HepG2 (cell line): Measurements from ENCODE around the gene UGP2. TPM values are rescaled to one million over a fixed set of nuclear protein-coding genes. Genes with fewer than 3 reads are reported as not detected.

ENCODE experiments used
- FOXK2 ChIP-seq: fragments of 450-650 bp; IDR thresholded peaks from 2 replicates; pipeline ENCODE4 v1.6.1; 2016
- GFI1 ChIP-seq: sonication (generic); formaldehyde crosslinking; IDR thresholded peaks from 2 replicates; pipeline ENCODE4 v1.5.0; 2020; ENCODE audit warnings: missing genetic modification reagents, mild to moderate bottlenecking, borderline replicate concordance
- HNF4G ChIP-seq, 2 experiments: sonication (generic) in 1 of 2; formaldehyde crosslinking in 1 of 2; IDR thresholded peaks; 2 replicates each; pipeline versions ENCODE4 v1.4.0 to v1.6.1; 2011 to 2020; ENCODE audit warnings: borderline replicate concordance in 2 of 2, low read depth in 2 of 2, mild to moderate bottlenecking in 2 of 2, low read length in 1 of 2, missing genetic modification reagents in 1 of 2, moderate library complexity in 1 of 2
- IRF2 ChIP-seq: IDR thresholded peaks from 2 replicates; pipeline ENCODE4 v1.6.1; 2018; ENCODE audit warnings: missing genetic modification reagents, missing compliant biosample characterization
- JUNB ChIP-seq: sonication (generic); formaldehyde crosslinking; IDR thresholded peaks from 2 replicates; pipeline ENCODE4 v1.8.0; 2022; ENCODE audit warnings: missing genetic modification reagents, mild to moderate bottlenecking, borderline replicate concordance
- PRPF4 ChIP-seq: fragments of 200-400 bp; formaldehyde crosslinking; IDR thresholded peaks from 2 replicates; pipeline ENCODE4 v1.6.1; 2016; ENCODE audit warnings: low read length, low read depth; ENCODE audit not compliant: poor library complexity, severe bottlenecking
- SRSF9 ChIP-seq: fragments of 200-400 bp; formaldehyde crosslinking; IDR thresholded peaks from 2 replicates; pipeline ENCODE4 v1.6.1; 2018; ENCODE audit warnings: borderline replicate concordance, mild to moderate bottlenecking, low read depth, low read length; ENCODE audit not compliant: insufficient read depth, poor library complexity, severe bottlenecking
- ZFP82 ChIP-seq: sonication (generic); formaldehyde crosslinking; IDR thresholded peaks from 2 replicates; pipeline ENCODE4 v1.5.1; 2020; ENCODE audit warnings: mild to moderate bottlenecking, missing genetic modification reagents, borderline replicate concordance
- polyA plus RNA-seq, 8 experiments: library from polyadenylated mRNA; depleted of rRNA in 3 of 8; stranded (reverse) in 7 of 8; unstranded in 1 of 8; fragments of >200 nt; fragmentation: Illumina TruSeq in 4 of 8; extraction: Trizol in 4 of 8; gene quantifications; 2 replicates each; pipeline versions ENCODE4 v1.2.1 to v1.2.3, GENCODE V29; 2011 to 2016; ENCODE audit warnings: low read depth in 4 of 8, missing spikeins in 1 of 8, mixed read lengths in 1 of 8; ENCODE audit not compliant: insufficient read depth in 1 of 8
- total RNA-seq, 5 experiments: library from RNA; depleted of rRNA; stranded (reverse); fragments of >200 nt; fragmentation: Illumina TruSeq; extraction: Trizol; gene quantifications; 2 replicates each; pipeline ENCODE4 v1.2.3, GENCODE V29; 2016; ENCODE audit warnings: low read depth in 1 of 5
- TF ChIP-seq, protein P1 (sequence below): sonication (generic); formaldehyde crosslinking; conservative IDR thresholded peaks from 2 replicates; pipeline ENCODE4 v1.4.0; 2020; ENCODE audit warnings: missing genetic modification reagents
- TF ChIP-seq, protein P2 (sequence below): sonication (generic); formaldehyde crosslinking; IDR thresholded peaks from 2 replicates; pipeline ENCODE4 v1.9.0; 2021; ENCODE audit warnings: mild to moderate bottlenecking, missing genetic modification reagents

The UGP2 gene
- total and polyA plus RNA-seq, 2 of the 13 experiments (the other 11 are each of a cell fraction or from before 2014, with no cell fraction given): 96.0 to 134 TPM

DNA sequence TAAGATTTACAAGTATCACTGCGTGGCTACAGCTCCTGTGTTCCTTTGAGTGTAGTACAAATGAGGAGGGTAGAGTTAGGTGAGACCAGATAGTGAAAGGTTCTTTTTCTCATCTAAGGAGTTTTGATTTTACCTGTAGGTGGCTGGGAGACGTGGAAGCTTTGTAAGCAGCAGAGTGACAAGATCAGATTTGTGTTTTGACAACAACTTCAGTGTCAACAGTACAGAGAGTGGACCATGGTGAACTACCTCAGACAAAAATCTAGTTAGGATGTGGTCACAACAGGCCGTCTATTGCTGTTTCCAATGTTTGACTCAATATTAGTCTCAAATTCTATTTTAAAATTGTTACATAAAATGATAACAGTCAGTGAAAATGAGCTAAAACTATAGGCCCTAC, 20.3 kb upstream of the UGP2 start (continued):
- no peak for TF ChIP-seq JUNB (CRISPR knock-in tag)
- peak; percentile 83 for TF ChIP-seq GFI1 (CRISPR knock-in tag)
- no peak for TF ChIP-seq PRPF4
- TF ChIP-seq HNF4G (IDR thresholded peaks at IDR 0.05; ENCODE audit: borderline replicate concordance, low read depth, low read length): no peak
- no peak for TF ChIP-seq HNF4G (CRISPR knock-in tag; IDR thresholded peaks at IDR 0.05; ENCODE audit: borderline replicate concordance, low read depth)
- TF ChIP-seq ZFP82 (CRISPR knock-in tag): no peak
- TF ChIP-seq IRF2 (CRISPR knock-in tag): no peak
- TF ChIP-seq, protein P1, sequence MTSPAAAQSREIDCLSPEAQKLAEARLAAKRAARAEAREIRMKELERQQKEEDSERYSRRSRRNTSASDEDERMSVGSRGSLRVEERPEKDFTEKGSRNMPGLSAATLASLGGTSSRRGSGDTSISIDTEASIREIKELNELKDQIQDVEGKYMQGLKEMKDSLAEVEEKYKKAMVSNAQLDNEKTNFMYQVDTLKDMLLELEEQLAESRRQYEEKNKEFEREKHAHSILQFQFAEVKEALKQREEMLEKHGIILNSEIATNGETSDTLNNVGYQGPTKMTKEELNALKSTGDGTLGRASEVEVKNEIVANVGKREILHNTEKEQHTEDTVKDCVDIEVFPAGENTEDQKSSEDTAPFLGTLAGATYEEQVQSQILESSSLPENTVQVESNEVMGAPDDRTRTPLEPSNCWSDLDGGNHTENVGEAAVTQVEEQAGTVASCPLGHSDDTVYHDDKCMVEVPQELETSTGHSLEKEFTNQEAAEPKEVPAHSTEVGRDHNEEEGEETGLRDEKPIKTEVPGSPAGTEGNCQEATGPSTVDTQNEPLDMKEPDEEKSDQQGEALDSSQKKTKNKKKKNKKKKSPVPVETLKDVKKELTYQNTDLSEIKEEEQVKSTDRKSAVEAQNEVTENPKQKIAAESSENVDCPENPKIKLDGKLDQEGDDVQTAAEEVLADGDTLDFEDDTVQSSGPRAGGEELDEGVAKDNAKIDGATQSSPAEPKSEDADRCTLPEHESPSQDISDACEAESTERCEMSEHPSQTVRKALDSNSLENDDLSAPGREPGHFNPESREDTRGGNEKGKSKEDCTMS (CRISPR knock-in tag): no peak
- TF ChIP-seq FOXK2: no peak
- no peak for TF ChIP-seq SRSF9
- TF ChIP-seq, protein P2, sequence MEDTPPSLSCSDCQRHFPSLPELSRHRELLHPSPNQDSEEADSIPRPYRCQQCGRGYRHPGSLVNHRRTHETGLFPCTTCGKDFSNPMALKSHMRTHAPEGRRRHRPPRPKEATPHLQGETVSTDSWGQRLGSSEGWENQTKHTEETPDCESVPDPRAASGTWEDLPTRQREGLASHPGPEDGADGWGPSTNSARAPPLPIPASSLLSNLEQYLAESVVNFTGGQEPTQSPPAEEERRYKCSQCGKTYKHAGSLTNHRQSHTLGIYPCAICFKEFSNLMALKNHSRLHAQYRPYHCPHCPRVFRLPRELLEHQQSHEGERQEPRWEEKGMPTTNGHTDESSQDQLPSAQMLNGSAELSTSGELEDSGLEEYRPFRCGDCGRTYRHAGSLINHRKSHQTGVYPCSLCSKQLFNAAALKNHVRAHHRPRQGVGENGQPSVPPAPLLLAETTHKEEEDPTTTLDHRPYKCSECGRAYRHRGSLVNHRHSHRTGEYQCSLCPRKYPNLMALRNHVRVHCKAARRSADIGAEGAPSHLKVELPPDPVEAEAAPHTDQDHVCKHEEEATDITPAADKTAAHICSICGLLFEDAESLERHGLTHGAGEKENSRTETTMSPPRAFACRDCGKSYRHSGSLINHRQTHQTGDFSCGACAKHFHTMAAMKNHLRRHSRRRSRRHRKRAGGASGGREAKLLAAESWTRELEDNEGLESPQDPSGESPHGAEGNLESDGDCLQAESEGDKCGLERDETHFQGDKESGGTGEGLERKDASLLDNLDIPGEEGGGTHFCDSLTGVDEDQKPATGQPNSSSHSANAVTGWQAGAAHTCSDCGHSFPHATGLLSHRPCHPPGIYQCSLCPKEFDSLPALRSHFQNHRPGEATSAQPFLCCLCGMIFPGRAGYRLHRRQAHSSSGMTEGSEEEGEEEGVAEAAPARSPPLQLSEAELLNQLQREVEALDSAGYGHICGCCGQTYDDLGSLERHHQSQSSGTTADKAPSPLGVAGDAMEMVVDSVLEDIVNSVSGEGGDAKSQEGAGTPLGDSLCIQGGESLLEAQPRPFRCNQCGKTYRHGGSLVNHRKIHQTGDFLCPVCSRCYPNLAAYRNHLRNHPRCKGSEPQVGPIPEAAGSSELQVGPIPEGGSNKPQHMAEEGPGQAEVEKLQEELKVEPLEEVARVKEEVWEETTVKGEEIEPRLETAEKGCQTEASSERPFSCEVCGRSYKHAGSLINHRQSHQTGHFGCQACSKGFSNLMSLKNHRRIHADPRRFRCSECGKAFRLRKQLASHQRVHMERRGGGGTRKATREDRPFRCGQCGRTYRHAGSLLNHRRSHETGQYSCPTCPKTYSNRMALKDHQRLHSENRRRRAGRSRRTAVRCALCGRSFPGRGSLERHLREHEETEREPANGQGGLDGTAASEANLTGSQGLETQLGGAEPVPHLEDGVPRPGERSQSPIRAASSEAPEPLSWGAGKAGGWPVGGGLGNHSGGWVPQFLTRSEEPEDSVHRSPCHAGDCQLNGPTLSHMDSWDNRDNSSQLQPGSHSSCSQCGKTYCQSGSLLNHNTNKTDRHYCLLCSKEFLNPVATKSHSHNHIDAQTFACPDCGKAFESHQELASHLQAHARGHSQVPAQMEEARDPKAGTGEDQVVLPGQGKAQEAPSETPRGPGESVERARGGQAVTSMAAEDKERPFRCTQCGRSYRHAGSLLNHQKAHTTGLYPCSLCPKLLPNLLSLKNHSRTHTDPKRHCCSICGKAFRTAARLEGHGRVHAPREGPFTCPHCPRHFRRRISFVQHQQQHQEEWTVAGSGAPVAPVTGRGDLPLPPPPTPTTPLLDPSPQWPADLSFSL (CRISPR knock-in tag): 0 out of 2 replicates have a peak, but pooled peaks have one; percentile 44
